HG03520 (cell line): Measurements from ENCODE around the gene SERPINA3.
"Not testable (repeated sequence)": the region's sequence is repeated elsewhere in the genome, so short reads cannot be mapped to it uniquely, and the experiment has no call there.

Experiments used
- ATAC-seq: cut with Tn5 transposase; IDR thresholded peaks from one replicate; pipeline ENCODE4 v1.9.1; 2021; ENCODE audit warnings: mild to moderate bottlenecking, moderate library complexity; ENCODE audit not compliant: unreplicated experiment

SERPINA3 gene

DNA sequence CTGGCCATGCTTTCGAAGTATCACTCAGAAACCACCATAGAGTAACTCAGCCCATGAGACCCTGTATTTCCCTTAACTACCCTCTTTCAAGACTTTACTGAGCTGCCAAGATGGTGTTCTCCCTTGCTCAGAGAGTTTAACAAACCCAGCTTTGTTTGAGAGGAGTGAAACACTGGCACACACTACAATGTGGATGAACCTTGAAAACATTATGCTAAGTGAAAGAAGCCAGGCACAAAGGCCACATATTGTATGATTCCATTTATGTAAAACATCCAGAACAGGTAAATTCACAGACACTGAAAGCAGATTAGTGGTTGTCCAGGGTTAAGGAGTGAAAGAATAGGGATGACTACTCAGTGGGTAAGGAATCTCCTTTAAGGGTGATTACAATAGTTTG, 18.9 kb downstream of the SERPINA3 start:
- no peak for ATAC-seq

DNA sequence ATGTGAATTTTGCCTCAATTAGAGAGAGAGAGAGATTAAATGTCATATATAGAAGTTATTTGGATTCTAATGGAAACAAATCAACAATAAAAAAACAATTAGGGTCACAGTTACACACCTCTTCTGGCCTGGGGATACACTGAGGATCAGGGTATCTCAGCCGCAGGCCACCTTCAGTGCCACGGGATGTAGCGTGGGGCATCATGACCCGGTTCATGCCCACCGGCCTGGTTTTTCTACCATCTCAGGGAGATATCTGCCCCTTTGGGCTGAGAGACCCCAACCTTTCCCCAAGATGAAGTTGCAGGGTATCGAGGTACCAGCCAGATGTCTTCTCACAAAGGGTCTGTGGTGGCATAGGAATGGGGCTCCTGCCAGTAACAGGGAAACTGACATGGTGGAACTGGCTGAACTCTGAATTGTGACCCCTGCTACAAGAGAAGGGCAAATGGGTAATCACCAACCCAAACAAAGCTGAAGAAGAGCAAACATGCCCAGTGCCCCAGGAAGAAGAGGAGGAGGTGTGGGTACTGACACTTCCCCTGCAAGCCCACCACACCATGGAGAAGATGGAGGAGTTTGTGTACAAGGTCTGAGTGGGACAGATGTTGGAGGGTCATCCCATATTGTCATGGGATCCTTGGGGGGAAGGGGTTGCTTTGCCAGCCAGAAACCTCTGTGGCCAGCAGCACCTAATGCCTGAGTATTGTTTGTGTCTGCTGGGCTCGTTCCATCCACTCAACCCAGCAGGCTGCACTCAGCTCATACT, 19.5 kb downstream of the SERPINA3 start:
- no peak for ATAC-seq

DNA sequence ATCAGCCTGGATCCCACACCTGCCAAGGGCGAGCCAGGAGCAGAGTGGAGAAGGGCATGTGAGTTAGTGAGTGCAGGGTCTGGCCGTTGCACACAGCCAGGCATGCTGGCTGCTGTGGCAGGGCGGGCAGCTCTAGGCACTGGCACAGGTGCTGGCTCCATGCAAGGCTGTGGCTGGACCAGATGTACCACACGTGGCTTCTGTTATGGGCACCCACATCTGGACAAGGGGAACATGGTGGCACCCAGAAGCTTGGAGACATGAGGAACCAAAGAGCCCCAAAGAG, 20.1 kb downstream of the SERPINA3 start:
- ATAC-seq: no peak

DNA sequence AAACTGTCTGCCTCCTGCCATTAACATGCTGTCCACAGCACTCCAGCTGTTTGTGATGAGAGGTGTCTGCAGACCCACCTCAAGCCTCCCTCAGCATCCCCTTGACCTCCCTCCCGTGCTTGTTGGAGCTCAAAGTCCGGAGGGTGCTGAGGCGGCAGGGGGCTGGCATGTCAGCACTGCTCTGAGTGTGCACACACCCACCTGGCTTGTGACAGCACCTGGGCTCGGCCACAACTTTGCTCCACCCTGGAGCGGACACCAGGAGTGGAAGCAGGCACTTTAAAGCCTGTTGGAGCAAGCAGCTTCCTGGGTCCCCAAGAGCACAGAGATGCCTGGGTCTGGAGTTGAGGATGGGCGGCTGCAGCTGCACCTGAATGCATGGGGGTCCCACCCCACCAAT, 20.9 kb downstream of the SERPINA3 start:
- ATAC-seq: no peak

DNA sequence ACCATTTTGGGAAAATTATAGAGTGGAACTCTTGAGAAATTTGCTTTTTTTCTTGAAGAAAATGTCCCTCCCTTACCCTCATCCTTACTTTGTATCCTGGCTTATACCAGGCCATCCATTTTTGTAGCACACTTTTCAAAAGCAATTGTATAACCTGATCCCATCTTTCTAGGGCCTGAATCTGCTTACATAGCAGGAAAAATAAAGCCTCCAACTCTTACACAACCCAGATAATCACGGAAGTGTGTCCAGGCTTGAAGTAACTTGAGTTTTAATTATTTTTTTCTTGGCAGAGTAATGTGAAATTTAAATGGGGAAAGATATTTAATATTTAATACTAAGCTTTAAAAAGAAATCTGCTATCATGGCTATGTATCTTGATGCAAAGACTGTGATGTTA, 23.0 kb downstream of the SERPINA3 start:
- ATAC-seq: no peak

DNA sequence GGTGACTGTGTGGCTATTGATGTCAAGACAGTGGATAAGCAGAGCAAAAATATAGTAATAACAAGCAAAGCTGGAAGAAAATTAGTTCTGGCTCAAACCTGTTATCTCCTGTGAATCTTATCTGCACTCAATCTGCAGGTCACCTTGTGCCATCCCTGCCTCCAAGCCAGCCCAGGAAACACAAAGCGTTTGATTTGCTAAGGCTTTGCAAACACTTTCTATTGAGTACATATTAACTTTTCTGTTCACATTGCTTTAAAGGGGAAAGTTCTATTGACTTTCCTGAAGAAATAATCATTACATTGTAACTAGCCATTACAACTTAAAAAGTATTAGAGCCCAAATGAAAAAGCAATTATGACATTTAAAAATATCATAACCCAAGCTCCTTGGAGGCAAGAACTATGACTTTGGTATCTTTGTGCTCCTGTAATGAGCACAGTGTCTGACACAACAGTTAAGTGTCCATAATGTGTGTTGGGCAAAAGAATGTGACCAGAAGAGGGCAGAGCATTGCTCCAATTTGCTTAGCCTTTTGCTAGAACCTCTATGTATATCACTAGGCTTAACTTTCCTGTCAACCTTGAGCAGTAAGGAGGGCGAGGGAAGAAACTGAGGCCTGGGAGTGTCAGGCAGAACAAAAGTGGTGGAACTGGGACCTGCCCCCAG, 24.7 kb downstream of the SERPINA3 start:
- ATAC-seq: no peak

DNA sequence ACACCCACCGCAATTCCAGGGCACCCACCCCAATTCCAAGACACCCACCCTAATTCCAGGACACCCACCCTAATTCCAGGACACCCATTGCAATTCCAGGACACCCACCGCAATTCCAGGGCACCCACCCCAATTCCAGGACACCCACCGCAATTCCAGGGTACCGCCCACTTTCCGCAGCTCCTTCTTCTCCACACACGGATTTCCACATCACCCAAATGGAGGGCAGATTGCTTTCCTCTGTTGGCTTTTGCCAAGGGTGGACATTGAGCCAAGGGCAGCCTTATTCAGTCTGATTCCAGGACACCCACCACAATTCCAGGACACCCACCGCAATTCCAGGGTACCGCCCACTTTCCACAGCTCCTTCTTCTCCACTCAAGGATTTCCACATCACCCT, 25.6 kb downstream of the SERPINA3 start:
- ATAC-seq: not testable (repeated sequence)

DNA sequence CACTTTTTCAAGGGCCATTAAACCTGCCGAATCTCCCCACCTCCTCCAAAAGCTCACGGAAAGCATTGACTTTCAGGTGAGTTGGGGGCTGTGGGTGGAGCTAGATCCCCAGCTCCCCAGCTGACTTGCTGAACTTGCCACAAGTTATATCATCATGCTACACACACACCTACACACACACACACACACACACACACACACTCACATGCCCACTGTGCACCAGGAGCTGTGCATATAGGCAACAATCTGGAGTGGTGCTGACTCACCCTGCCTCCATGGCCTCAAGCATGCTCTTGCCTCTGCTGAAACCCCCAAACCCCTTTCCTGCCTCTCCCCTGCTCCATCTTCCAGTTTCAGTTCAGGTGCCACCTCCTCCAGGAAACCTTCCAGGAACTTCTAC, 26.1 kb downstream of the SERPINA3 start:
- ATAC-seq: no peak

DNA sequence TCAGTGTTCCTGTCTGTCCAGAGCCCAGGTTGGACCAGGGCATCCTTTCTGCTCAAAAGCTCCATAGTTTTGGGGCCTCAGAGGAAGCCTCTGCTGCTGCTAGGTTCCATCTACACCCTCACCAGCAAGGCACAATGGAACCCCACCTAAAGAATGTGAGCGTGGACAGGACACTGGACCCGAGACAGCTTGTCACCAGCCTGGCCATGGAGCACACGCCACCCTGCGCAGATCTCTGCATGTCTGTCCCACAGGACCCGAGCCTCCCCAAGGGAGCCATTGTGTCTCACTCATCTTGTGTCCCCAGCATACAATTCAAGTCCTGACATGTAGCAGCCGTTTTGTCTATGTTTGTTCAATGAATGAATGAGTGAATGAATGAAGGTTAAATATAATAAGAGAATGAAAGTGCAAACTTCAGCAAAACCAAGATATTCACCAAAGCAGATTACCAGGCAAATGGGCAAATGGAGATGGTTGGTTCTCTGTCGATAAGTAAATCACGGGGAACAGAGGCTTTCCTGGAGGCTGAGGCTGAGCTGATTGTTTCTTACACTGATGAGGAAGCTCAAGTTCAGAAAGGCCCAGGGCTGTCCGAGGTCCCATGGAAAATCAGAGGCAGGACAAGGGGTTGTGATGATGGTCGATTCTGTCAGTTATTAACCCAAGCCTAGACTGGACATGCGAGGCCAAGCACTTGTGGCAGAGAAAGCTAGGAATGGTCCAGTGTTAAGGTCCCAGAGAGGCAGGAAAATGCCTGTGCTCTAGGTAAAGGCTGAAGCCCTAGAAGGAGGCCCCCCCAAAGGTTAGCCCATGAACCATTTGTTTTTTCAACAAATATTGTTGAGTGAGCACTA, 27.0 kb downstream of the SERPINA3 start:
- no peak for ATAC-seq

DNA sequence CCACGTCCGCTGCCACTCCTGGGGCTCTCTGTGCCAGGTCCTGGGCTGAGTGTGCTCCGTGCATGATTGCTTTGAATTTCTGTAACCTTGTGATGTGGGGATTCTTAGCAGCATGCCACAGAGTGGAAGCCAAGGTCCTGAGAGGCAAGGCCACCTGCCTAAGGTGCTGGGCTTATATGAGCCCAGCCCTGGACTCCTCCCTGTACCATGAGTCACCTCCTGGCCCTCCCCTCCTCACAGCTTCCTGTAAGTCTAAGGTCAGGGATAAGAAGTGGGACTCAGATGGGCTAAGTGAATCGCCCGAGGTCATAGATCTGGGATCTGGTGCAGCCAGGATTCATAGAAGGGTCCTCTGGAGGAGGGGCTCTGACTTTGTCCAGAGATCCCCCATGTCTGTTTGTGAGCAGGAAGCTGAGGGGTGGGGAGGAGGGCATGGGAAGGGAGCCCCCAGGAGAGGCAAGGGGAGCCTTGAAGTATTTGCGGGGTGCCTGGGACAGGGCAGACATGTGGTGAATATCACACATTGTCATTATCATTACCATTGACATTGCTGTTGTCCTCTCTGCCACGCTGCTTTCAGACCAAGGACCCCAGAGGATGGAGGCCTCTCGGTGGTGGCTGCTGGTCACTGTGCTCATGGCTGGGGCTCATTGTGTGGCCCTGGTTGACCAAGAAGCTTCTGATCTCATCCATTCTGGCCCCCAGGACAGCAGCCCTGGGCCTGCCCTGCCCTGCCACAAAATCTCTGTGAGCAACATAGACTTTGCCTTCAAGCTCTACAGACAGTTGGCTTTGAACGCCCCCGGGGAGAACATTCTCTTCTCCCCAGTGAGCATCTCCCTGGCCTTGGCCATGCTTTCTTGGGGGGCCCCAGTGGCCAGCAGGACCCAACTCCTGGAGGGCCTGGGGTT, 28.8 kb downstream of the SERPINA3 start:
- no peak for ATAC-seq

DNA sequence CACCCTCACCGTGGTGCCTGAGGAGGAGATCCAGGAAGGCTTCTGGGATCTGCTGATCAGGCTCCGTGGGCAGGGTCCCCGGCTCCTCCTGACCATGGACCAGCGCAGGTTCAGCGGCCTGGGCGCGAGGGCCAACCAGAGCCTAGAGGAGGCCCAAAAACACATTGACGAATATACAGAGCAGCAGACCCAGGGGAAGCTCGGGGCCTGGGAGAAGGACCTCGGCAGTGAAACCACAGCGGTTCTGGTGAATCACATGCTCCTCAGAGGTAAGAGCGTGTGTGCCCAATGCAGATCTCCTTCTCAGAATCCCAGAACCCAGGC, 29.4 kb downstream of the SERPINA3 start:
- ATAC-seq: no peak

DNA sequence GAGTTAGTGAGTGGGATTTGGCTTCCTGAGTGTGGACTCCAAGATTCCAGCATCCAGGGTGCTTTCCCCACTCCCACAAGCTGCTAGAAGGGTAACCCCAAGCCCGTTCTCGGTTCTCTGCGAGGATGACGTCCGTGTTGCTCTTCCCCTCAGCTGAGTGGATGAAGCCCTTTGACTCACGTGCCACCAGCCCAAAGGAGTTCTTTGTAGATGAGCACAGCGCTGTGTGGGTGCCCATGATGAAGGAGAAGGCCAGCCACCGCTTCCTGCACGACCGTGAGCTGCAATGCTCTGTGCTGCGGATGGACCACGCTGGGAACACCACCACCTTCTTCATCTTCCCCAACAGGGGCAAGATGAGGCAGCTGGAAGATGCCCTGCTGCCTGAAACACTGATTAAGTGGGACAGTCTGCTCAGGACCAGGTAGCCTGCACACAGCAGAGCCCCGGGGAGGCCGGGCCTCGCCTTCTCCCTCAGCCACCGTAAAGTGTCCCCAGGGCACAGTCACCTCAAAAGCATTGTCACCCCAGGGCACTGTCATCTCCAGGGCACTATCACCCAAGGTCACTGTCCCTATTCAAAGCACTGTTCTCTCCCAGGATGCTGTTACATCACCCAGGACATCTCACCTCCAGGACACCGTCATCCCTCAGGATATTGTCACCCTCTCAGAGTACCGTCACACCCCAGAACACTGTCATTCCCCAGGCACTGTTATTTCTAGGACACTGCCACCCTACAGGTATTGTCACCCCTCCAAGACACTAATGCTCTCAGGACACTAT, 31.3 kb downstream of the SERPINA3 start:
- ATAC-seq: no peak

DNA sequence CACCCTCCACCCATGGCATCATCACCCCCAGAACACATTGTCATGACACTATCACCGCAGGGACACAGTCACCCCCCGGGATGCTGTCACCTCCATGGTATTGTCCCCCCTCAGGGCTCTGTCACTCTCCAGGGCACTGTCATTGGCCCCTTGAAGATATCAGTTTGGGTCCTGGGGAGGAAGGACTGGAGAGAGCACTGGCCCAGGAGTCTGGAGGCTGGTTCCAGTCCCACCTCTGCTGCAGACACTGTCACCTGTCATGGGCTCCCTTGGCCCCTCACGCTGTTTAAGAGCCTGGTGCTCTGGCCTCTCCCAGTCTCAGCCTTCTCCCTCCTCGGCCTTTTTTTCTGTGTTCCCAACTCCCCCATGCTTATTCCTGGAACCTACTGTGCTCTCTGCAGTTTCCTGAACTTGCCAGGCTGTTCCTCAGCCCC, 31.9 kb downstream of the SERPINA3 start:
- ATAC-seq: no peak

DNA sequence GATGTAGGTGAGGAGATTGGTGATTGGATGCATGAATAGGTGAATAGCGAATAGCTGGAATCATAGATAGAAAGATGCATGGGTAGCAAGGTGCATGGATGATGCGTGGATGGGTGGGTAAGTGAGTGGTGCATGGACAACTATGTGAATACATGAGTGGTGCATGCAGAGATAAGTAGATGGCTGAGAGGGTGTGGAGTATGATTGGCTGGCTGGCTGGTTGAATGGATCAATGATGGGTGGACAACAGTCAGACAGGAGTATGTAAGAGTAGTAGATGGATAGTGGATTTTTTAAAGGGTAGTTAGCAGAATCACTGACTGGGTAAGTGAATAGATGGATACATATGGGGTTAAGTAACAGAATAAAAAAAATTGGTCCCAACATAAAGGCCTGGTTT, 33.9 kb downstream of the SERPINA3 start:
- no peak for ATAC-seq

DNA sequence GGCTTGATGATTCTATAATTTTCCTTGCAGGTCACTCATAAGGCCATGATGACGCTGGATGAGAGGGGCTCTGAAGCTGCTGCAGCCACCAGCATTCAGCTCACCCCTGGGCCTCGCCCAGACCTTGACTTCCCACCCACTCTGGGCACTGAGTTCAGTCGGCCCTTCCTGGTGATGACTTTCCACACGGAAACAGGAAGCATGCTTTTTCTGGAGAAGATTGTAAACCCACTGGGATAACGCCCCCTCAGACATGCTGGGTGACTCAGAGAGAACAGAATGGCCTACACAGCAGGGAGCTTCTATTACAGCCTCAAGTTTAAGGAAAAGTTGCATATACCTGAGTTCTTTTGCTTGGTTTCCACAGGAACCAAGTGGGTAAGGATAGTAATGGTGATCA, 34.3 kb downstream of the SERPINA3 start:
- ATAC-seq: no peak

DNA sequence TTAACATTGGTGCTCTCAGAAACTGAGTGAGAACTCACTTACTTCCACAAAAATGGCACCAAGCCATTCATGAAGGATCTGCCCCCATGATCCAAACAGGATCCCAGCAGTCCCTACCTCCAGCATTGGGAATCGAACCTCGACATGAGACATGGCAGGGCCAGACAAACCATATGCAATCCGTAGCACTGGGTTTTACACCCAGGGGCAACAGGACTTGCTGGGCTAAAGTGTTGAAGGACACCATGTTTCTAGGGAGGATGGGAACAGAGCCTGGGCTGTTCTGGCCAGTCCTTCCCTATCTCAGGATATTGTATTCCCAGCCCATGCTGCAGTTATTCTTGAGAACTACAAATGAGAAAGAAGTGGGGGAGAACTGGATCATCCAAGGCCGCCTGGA, 36.6 kb downstream of the SERPINA3 start:
- ATAC-seq: no peak

DNA sequence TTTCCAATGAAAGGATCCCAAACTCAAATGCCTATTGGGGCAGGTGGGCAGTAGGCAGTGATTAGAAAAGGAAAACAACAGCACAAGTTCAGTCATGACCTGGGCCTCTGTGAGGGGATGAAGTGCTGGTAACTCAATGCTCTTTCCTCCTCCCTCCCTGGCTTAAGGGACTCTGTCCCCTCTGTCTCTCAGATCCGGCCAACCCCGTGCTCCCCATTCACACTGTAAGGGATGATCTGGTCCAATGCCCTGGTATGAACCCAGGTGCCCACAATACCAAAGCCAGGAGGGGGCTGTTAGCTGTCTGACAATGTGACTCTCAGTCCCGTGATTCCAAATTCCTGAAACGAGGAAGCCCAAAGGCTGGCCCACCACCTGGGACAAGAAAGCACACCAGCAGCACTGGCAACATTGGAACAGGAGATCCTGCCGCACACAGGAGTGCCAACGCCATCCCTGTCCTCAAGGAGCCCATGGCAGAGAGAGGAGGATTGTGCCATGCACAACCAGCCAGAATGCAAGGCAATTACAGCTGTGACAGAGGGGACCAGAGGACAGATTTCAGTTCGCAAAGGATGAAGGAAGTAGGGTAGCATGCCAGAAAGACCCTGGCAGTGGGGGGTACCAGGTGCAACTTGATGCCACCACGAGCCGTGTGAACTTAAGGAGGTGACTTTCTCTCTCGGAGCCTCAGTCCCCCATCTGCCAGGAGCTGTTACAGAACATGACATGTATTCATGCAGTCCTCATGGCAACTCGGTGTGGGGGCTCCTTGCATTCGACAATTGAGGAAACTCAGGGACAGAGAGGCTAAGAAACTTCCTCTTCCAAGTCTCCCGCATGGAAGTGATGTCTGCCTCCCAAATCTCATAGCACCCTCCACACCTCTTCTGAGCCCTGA, 37.6 kb downstream of the SERPINA3 start:
- no peak for ATAC-seq

DNA sequence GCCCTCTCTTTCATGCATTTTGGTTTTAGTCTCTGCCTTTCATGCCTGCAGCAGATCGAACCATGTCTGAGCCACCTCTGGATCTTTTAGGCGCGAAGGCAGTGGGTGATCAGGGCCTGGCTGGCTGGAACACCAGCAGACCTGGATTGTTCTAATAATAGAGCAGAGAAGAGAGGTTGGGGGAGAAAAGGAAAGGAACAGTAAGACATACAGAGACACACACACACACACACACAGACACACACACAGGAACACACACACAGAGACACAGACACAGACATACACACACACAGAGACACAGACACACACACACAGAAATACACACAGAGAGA, 38.2 kb downstream of the SERPINA3 start:
- ATAC-seq: no peak
